Astrocyte (in vitro differentiated cells and primary cell): ENCODE measurements around the gene ZNF266. TPM values are rescaled to one million over a fixed set of nuclear protein-coding genes. Genes with fewer than 3 reads are reported as not detected.

ENCODE experiments used
- DNase-seq: peaks from one replicate; pipeline ENCODE4 v3.0.0-alpha.2; 2010; ENCODE audit warnings: low read depth
- FAIRE-seq: peaks from 2 replicates; lab custom pipeline; 2011; peaks lifted over from hg19 to GRCh38; lab: Jason Lieb, UNC
- H2AFZ ChIP-seq: 2 replicates; pipeline ENCODE4 v1.6.0; 2012; ENCODE audit warnings: low read depth, low read length, inconsistent platforms
- H3K27ac ChIP-seq: 2 replicates; pipeline ENCODE4 v1.5.1; 2011; ENCODE audit warnings: low read depth, low read length, inconsistent platforms
- H3K27me3 ChIP-seq: 2 replicates; pipeline ENCODE4 v1.6.0; 2011; ENCODE audit warnings: low read length, inconsistent platforms; ENCODE audit not compliant: insufficient read depth
- H3K36me3 ChIP-seq: 2 replicates; pipeline ENCODE4 v1.5.1; 2011; ENCODE audit warnings: low read length, inconsistent platforms; ENCODE audit not compliant: insufficient read depth
- H3K4me1 ChIP-seq: 2 replicates; pipeline ENCODE4 v1.5.1; 2011; ENCODE audit warnings: low read length, inconsistent platforms; ENCODE audit not compliant: insufficient read depth
- H3K4me2 ChIP-seq: 2 replicates; pipeline ENCODE4 v1.6.0; 2012; ENCODE audit warnings: low read length, inconsistent platforms
- H3K4me3 ChIP-seq: 2 replicates; pipeline ENCODE4 v1.5.1; 2011; ENCODE audit warnings: low read depth, mild to moderate bottlenecking, low read length, inconsistent platforms; ENCODE audit not compliant: insufficient read depth
- H3K79me2 ChIP-seq: 2 replicates; pipeline ENCODE4 v1.6.0; 2012; ENCODE audit warnings: mild to moderate bottlenecking, low read length, inconsistent platforms; ENCODE audit not compliant: insufficient read depth
- H3K9ac ChIP-seq: 2 replicates; pipeline ENCODE4 v1.6.0; 2012; ENCODE audit warnings: mild to moderate bottlenecking, low read length, inconsistent platforms
- H3K9me3 ChIP-seq: 2 replicates; pipeline ENCODE4 v1.5.1; 2012; ENCODE audit warnings: low read depth, mild to moderate bottlenecking, low read length, inconsistent platforms; ENCODE audit not compliant: insufficient read depth
- H4K20me1 ChIP-seq: 2 replicates; pipeline ENCODE4 v1.6.0; 2012; ENCODE audit warnings: low read length, inconsistent platforms; ENCODE audit not compliant: insufficient read depth
- H3K27ac Mint-ChIP-seq: one replicate; pipeline ENCODE4 v1.8.0; 2021; ENCODE audit warnings: mild to moderate bottlenecking, mixed read lengths; ENCODE audit not compliant: unreplicated experiment
- H3K27me3 Mint-ChIP-seq: one replicate; pipeline ENCODE4 v1.8.0; 2021; ENCODE audit warnings: low read depth, mixed read lengths; ENCODE audit not compliant: unreplicated experiment
- H3K36me3 Mint-ChIP-seq: one replicate; pipeline ENCODE4 v1.8.0; 2021; ENCODE audit warnings: low read depth, mixed read lengths; ENCODE audit not compliant: unreplicated experiment
- H3K4me1 Mint-ChIP-seq: one replicate; pipeline ENCODE4 v1.8.0; 2021; ENCODE audit warnings: low read depth, mixed read lengths; ENCODE audit not compliant: unreplicated experiment
- H3K4me3 Mint-ChIP-seq: one replicate; pipeline ENCODE4 v1.8.0; 2021; ENCODE audit warnings: mild to moderate bottlenecking, moderate library complexity, mixed read lengths; ENCODE audit not compliant: unreplicated experiment
- H3K9me3 Mint-ChIP-seq: one replicate; pipeline ENCODE4 v1.8.0; 2021; ENCODE audit warnings: mild to moderate bottlenecking, mixed read lengths; ENCODE audit not compliant: unreplicated experiment
- EZH2 ChIP-seq: IDR thresholded peaks from 2 replicates; pipeline ENCODE4 v1.6.1; 2012; ENCODE audit warnings: mild to moderate bottlenecking, low read length, inconsistent platforms; ENCODE audit not compliant: insufficient read depth
- total RNA-seq: library from RNA; stranded (reverse); gene quantifications from 2 replicates; pipeline ENCODE4 v1.2.1, GENCODE V29; 2021
- TF ChIP-seq, protein P1 (sequence below): IDR thresholded peaks from 2 replicates; pipeline ENCODE4 v1.5.1; 2011; ENCODE audit warnings: low read depth, mild to moderate bottlenecking, inconsistent platforms, low read length, moderate library complexity; ENCODE audit not compliant: insufficient read depth

Gene ZNF266
- total RNA-seq, 1 donor from 2014 or later: 15.5 TPM

DNA sequence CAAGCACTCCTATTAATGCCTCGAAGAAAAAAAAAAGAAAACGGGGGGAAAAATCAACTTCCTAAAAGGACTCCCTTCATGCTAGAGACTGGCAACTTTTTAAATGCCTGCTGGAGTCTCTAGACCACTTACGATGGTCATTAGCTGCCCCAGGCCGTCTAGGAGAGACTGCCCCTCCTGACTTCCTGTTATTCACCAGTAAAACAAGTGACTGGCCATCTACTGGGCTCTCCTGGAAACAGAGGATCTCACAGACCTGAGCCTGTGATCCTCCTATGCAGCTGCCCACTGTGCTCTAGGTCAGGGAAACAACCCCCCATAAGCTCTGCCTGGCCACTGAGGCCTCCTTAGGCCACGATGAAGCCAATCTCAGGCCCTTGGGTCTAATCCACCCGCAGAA lies 7.4 kb downstream of the ZNF266 start:
- Histone ChIP-seq H3K27ac (no peak overlapping the region), H3K36me3 (peaks cover 9% of the 10 kb centered on the region), H3K9ac (no peak overlapping the region), H3K79me2 (peaks cover under 1% of the 10 kb centered on the region), H3K4me2 (no peak overlapping the region), H4K20me1 (no peaks in the 10 kb centered on the region), H3K9me3 (peaks cover 7% of the 10 kb centered on the region), H2AFZ (no peak overlapping the region), H3K4me3 (no peak overlapping the region), H3K4me1 (no peaks in the 10 kb centered on the region), H3K27me3 (no peaks in the 10 kb centered on the region)
- FAIRE-seq (no peak), DNase-seq (no peak)
- Mint-ChIP-seq H3K9me3 (peaks cover 7% of the 10 kb centered on the region), H3K27me3 (no peaks in the 10 kb centered on the region), H3K4me1 (no peaks in the 10 kb centered on the region), H3K4me3 (no peak overlapping the region), H3K36me3 (peaks cover 38% of the 10 kb centered on the region), H3K27ac (no peak overlapping the region)
- TF ChIP-seq, protein P1, sequence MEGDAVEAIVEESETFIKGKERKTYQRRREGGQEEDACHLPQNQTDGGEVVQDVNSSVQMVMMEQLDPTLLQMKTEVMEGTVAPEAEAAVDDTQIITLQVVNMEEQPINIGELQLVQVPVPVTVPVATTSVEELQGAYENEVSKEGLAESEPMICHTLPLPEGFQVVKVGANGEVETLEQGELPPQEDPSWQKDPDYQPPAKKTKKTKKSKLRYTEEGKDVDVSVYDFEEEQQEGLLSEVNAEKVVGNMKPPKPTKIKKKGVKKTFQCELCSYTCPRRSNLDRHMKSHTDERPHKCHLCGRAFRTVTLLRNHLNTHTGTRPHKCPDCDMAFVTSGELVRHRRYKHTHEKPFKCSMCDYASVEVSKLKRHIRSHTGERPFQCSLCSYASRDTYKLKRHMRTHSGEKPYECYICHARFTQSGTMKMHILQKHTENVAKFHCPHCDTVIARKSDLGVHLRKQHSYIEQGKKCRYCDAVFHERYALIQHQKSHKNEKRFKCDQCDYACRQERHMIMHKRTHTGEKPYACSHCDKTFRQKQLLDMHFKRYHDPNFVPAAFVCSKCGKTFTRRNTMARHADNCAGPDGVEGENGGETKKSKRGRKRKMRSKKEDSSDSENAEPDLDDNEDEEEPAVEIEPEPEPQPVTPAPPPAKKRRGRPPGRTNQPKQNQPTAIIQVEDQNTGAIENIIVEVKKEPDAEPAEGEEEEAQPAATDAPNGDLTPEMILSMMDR: no peak
- TF ChIP-seq EZH2: no peak

DNA sequence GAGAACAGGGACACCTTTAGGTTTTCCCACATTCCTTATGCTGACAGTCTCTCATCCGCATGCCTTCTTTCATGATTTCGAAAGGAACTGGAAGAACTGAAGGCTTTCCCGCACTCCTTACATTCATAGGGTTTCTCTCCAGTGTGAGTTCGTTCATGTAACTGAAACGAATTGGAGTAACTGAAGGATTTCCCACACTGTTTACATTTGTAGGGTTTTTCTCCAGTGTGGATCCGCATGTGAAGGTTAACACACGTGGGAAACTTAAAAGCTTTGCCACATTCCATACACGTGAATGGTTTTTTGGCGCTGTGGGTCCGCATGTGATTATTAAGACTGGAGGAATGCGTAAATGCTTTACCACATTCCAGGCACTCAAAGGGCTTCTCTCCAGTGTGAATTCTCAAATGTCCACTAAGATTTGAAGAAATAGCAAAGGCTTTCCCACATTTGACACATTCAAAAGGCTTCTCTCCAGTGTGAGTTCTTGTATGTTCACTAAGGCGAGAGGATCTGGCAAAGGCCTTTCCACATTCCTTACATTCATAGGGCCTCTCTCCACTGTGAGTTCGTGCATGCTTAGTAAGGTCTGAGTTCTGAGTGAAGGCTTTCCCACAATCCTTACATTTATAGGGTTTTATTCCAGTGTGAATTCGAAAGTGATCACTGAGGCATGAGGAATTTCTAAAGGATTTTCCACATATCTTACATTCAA lies 22.0 kb downstream of the ZNF266 start:
- Histone ChIP-seq H3K79me2 (no peaks in the 10 kb centered on the region), H3K36me3 (peaks cover 44% of the 10 kb centered on the region), H3K4me1 (no peaks in the 10 kb centered on the region), H3K27me3 (no peaks in the 10 kb centered on the region), H3K9me3 (peaks cover 57% of the 10 kb centered on the region), H3K27ac (no peak overlapping the region), H3K4me3 (no peak overlapping the region), H3K4me2 (no peak overlapping the region), H3K9ac (no peak overlapping the region), H4K20me1 (no peaks in the 10 kb centered on the region), H2AFZ (no peak overlapping the region)
- DNase-seq (no peak), FAIRE-seq (no peak)
- Mint-ChIP-seq H3K27ac (no peak overlapping the region), H3K27me3 (no peaks in the 10 kb centered on the region), H3K4me1 (no peaks in the 10 kb centered on the region), H3K36me3 (peaks cover 73% of the 10 kb centered on the region), H3K4me3 (peak overlapping the region; percentile 22), H3K9me3 (peaks cover 65% of the 10 kb centered on the region)
- TF ChIP-seq, protein P1: no peak
- TF ChIP-seq EZH2: no peak

DNA sequence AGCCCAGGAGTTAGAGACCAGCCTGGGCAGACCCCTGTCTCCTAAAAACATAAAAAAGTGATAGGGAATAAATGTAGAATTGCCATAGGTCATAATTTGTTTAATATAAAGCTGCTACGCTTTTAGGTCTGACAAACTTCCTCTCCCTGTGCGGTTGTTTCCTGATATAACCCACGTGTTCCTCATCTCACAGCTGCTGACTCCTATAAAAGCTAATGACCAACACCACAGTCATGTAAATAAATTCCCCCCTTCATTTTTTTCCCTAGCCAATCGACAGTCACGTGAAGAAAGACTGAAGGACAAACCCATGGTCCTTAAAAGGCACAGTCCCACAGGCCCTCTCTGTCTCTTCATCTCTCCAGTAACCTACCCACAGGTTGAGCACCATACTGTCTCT lies 27.5 kb downstream of the ZNF266 start:
- no peak overlapping the region for H3K9ac ChIP-seq
- peak overlapping the region; percentile 88 for H3K4me2 ChIP-seq
- peaks cover 6% of the 10 kb centered on the region for H3K36me3 ChIP-seq
- no peak overlapping the region for H2AFZ ChIP-seq
- peaks cover 36% of the 10 kb centered on the region for H3K9me3 ChIP-seq
- FAIRE-seq (no peak), DNase-seq (no peak)
- no peaks in the 10 kb centered on the region for H3K4me1 Mint-ChIP-seq
- H3K4me3 ChIP-seq: no peak overlapping the region
- peaks cover 22% of the 10 kb centered on the region for H3K36me3 Mint-ChIP-seq
- peaks cover 3% of the 10 kb centered on the region for H3K4me1 ChIP-seq
- no peak overlapping the region for H3K27ac ChIP-seq
- no peak for TF ChIP-seq EZH2
- TF ChIP-seq, protein P1: no peak
- H3K4me3 Mint-ChIP-seq: no peak overlapping the region
- no peaks in the 10 kb centered on the region for H3K79me2 ChIP-seq
- no peak overlapping the region for H3K27ac Mint-ChIP-seq
- no peaks in the 10 kb centered on the region for H4K20me1 ChIP-seq
- H3K9me3 Mint-ChIP-seq: peaks cover 41% of the 10 kb centered on the region
- H3K27me3 ChIP-seq: no peaks in the 10 kb centered on the region
- H3K27me3 Mint-ChIP-seq: no peaks in the 10 kb centered on the region
